ENCODE data around the gene A3GALT2.

The A3GALT2 gene

GRCh38 chr1:33324677-33325575 is 4.0 kb upstream of the A3GALT2 start:
- no peak for DNase-seq (ENCODE audit: low read depth)
- no peak overlapping the region for H3K4me3 ChIP-seq (ENCODE audit: low read depth, low read length)
- TF ChIP-seq, protein P1, sequence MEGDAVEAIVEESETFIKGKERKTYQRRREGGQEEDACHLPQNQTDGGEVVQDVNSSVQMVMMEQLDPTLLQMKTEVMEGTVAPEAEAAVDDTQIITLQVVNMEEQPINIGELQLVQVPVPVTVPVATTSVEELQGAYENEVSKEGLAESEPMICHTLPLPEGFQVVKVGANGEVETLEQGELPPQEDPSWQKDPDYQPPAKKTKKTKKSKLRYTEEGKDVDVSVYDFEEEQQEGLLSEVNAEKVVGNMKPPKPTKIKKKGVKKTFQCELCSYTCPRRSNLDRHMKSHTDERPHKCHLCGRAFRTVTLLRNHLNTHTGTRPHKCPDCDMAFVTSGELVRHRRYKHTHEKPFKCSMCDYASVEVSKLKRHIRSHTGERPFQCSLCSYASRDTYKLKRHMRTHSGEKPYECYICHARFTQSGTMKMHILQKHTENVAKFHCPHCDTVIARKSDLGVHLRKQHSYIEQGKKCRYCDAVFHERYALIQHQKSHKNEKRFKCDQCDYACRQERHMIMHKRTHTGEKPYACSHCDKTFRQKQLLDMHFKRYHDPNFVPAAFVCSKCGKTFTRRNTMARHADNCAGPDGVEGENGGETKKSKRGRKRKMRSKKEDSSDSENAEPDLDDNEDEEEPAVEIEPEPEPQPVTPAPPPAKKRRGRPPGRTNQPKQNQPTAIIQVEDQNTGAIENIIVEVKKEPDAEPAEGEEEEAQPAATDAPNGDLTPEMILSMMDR (IDR thresholded peaks at IDR 0.05; ENCODE audit: low read depth, low read length, missing control alignments) = no peak

DNA sequence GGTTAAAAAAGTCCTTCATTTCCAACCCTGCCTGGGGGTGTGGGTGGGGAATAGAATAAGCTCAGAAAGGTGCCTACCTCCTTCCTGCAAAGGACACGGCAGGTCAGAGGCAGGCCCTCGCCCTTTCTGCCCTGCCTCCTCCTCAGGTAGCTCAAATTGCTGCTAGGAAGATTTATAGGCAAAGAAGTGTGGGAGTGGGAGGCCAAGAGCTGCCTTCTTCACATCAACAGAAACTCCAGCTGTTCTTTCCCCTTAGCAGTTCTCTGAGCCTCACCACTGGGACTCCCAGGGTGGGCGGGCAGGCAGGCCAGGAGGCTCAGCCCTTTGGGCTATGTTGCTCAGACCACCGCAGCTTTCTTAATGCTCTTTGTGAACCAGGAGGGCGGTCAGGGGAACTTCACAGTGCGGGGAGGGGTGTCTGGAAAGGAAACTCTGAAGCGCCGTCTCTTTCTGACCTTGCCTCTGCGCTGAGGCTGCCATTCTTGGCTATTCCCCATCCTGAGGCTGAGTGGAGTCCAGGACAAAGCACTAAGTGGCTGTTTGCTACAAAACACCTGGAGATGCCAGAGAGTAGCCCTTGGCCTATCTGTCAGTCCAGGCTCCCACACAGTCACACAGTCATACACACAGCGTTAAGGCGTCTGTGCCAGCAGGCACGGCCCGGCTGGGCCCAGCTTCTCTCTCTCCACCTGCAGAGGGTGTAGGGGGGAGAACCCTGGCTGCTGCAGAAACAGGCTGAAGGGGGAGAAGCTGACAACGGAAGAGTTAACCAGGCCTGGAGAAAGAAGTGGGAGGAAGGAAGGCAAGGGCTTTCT is 3.0 kb upstream of the A3GALT2 start:
- TF ChIP-seq, protein P1 (IDR thresholded peaks at IDR 0.05; ENCODE audit: low read depth, low read length, missing control alignments) = no peak
- no peak for DNase-seq (ENCODE audit: low read depth)
- no peak overlapping the region for H3K4me3 ChIP-seq (ENCODE audit: low read depth, low read length)

- no peak overlapping the region for H3K4me3 ChIP-seq (ENCODE audit: low read depth, low read length)
- TF ChIP-seq, protein P1 (IDR thresholded peaks at IDR 0.05; ENCODE audit: low read depth, low read length, missing control alignments) = no peak
- no peak for DNase-seq (ENCODE audit: low read depth)
Observed at GRCh38 chr1:33322870-33323585, 2.1 kb upstream of the A3GALT2 start.

GRCh38 chr1:33322109-33322508 is 1.2 kb upstream of the A3GALT2 start:
- TF ChIP-seq, protein P1 (IDR thresholded peaks at IDR 0.05; ENCODE audit: low read depth, low read length, missing control alignments) = no peak
- DNase-seq (ENCODE audit: low read depth) = no peak
- H3K4me3 ChIP-seq (ENCODE audit: low read depth, low read length) = no peak overlapping the region

GRCh38 chr1:33321178-33321577 is 280 bp upstream of the A3GALT2 start:
- no peak for DNase-seq (ENCODE audit: low read depth)
- no peak overlapping the region for H3K4me3 ChIP-seq (ENCODE audit: low read depth, low read length)
- TF ChIP-seq, protein P1 (IDR thresholded peaks at IDR 0.05; ENCODE audit: low read depth, low read length, missing control alignments) = no peak

- DNase-seq (ENCODE audit: low read depth) = no peak
- no peak overlapping the region for H3K4me3 ChIP-seq (ENCODE audit: low read depth, low read length)
- TF ChIP-seq, protein P1 (IDR thresholded peaks at IDR 0.05; ENCODE audit: low read depth, low read length, missing control alignments) = no peak
Observed at GRCh38 chr1:33319949-33320618, 814 bp downstream of the A3GALT2 start.
